ENCODE data around the gene CZIB. TPM values are rescaled to one million over a fixed set of nuclear protein-coding genes. Genes with fewer than 3 reads are reported as not detected.

CZIB gene
- total RNA-seq, 1 experiment from 2014 or later = 50.3 TPM

GRCh38 chr1:53262000-53262399, 41.6 kb upstream of the CZIB start:
- no peaks in the 10 kb centered on the region for H3K9me3 ChIP-seq (ENCODE audit: insufficient read depth, low read depth)
- CTCF ChIA-PET = no interaction called here
- H3K9me2 ChIP-seq (ENCODE audit: insufficient read depth) = no peaks in the 10 kb centered on the region
- no peak overlapping the region for H3K4me2 ChIP-seq
- no peak overlapping the region for H3K4me3 ChIP-seq
- no peak overlapping the region for H2AFZ ChIP-seq
- no peaks in the 10 kb centered on the region; the same call in 1 of the 2 replicates for H3F3A ChIP-seq (ENCODE audit: insufficient read depth, low read depth)
- no peak for TF ChIP-seq CTCF (conservative IDR thresholded peaks at IDR 0.05)
- no peak for TF ChIP-seq EZH2 (IDR thresholded peaks at IDR 0.05; ENCODE audit: low read depth)
- peaks cover 53% of the 10 kb centered on the region for H3K36me3 ChIP-seq (ENCODE audit: low read depth)
- BruUV-seq (replicated peaks) = no TSS peak
- no peaks in the 10 kb centered on the region for H3K79me2 ChIP-seq (ENCODE audit: low read depth)
- POLR2A ChIA-PET (ENCODE audit: unreplicated experiment) = no interaction called here
- H3K4me1 ChIP-seq (replicated peaks; ENCODE audit: insufficient read depth) = no peaks in the 10 kb centered on the region
- no peak overlapping the region for H3K27ac ChIP-seq
- H4K20me1 ChIP-seq (ENCODE audit: insufficient read depth) = no peaks in the 10 kb centered on the region
- DNase-seq = no peak
- intact Hi-C loops (cut with micrococcal nuclease; ENCODE audit: unreplicated experiment) = no loop called here
- no peaks in the 10 kb centered on the region for H3K27me3 ChIP-seq (ENCODE audit: insufficient read depth, low read depth)

GRCh38 chr1:53260631-53261247, 40.3 kb upstream of the CZIB start:
- Histone ChIP-seq H3K4me2 (no peak overlapping the region), H3K9me2 (ENCODE audit: insufficient read depth) (no peaks in the 10 kb centered on the region), H3F3A (ENCODE audit: insufficient read depth, low read depth) (no peaks in the 10 kb centered on the region; the same call in 1 of the 2 replicates), H4K20me1 (ENCODE audit: insufficient read depth) (no peaks in the 10 kb centered on the region; the same call in 1 of the 2 replicates), H3K36me3 (ENCODE audit: low read depth) (peaks cover 54% of the 10 kb centered on the region), H3K27ac (no peak overlapping the region), H3K27me3 (ENCODE audit: insufficient read depth, low read depth) (no peaks in the 10 kb centered on the region), H3K9me3 (ENCODE audit: insufficient read depth, low read depth) (no peaks in the 10 kb centered on the region), H3K4me3 (no peak overlapping the region), H3K4me1 (replicated peaks; ENCODE audit: insufficient read depth) (no peaks in the 10 kb centered on the region), H2AFZ (no peak overlapping the region), H3K79me2 (ENCODE audit: low read depth) (no peaks in the 10 kb centered on the region)
- TF ChIP-seq EZH2 (IDR thresholded peaks at IDR 0.05; ENCODE audit: low read depth) = no peak
- no peak for TF ChIP-seq CTCF (conservative IDR thresholded peaks at IDR 0.05)
- POLR2A ChIA-PET (ENCODE audit: unreplicated experiment) = no interaction called here
- no TSS peak for BruUV-seq (replicated peaks)
- CTCF ChIA-PET = no interaction called here
- intact Hi-C loops (cut with micrococcal nuclease; ENCODE audit: unreplicated experiment) = no loop called here
- no peak for DNase-seq

GRCh38 chr1:53259932-53260331, 39.5 kb upstream of the CZIB start:
- intact Hi-C loops (cut with micrococcal nuclease; ENCODE audit: unreplicated experiment) = no loop called here
- no peaks in the 10 kb centered on the region for H3K27me3 ChIP-seq (ENCODE audit: insufficient read depth, low read depth)
- no peaks in the 10 kb centered on the region for H3K4me1 ChIP-seq (replicated peaks; ENCODE audit: insufficient read depth)
- no peaks in the 10 kb centered on the region for H3K9me3 ChIP-seq (ENCODE audit: insufficient read depth, low read depth)
- H3K4me2 ChIP-seq = no peak overlapping the region
- DNase-seq = no peak
- ChIA-PET CTCF (no interaction called here), POLR2A (ENCODE audit: unreplicated experiment) (no interaction called here)
- TF ChIP-seq CTCF (conservative IDR thresholded peaks at IDR 0.05) (no peak), EZH2 (IDR thresholded peaks at IDR 0.05; ENCODE audit: low read depth) (no peak)
- H3K9me2 ChIP-seq (ENCODE audit: insufficient read depth) = no peaks in the 10 kb centered on the region
- no TSS peak for BruUV-seq (replicated peaks)
- no peak overlapping the region for H2AFZ ChIP-seq
- H3K4me3 ChIP-seq = no peak overlapping the region
- H3K36me3 ChIP-seq (ENCODE audit: low read depth) = peaks cover 51% of the 10 kb centered on the region
- no peaks in the 10 kb centered on the region for H3K79me2 ChIP-seq (ENCODE audit: low read depth)
- no peaks in the 10 kb centered on the region; the same call in 1 of the 2 replicates for H3F3A ChIP-seq (ENCODE audit: insufficient read depth, low read depth)
- no peaks in the 10 kb centered on the region; the same call in 1 of the 2 replicates for H4K20me1 ChIP-seq (ENCODE audit: insufficient read depth)
- no peak overlapping the region for H3K27ac ChIP-seq

All from PC-9 (cell line).